ELR (cell line): ENCODE data around the gene NOC2L.
"Not testable (repeated sequence)": the region's sequence is repeated elsewhere in the genome, so short reads cannot be mapped to it uniquely, and the experiment has no call there.

Experiments used
- DNase-seq: peaks from one replicate; pipeline ENCODE4 v3.0.0-alpha.2; 2015; ENCODE audit warnings: low read depth

NOC2L gene

DNA sequence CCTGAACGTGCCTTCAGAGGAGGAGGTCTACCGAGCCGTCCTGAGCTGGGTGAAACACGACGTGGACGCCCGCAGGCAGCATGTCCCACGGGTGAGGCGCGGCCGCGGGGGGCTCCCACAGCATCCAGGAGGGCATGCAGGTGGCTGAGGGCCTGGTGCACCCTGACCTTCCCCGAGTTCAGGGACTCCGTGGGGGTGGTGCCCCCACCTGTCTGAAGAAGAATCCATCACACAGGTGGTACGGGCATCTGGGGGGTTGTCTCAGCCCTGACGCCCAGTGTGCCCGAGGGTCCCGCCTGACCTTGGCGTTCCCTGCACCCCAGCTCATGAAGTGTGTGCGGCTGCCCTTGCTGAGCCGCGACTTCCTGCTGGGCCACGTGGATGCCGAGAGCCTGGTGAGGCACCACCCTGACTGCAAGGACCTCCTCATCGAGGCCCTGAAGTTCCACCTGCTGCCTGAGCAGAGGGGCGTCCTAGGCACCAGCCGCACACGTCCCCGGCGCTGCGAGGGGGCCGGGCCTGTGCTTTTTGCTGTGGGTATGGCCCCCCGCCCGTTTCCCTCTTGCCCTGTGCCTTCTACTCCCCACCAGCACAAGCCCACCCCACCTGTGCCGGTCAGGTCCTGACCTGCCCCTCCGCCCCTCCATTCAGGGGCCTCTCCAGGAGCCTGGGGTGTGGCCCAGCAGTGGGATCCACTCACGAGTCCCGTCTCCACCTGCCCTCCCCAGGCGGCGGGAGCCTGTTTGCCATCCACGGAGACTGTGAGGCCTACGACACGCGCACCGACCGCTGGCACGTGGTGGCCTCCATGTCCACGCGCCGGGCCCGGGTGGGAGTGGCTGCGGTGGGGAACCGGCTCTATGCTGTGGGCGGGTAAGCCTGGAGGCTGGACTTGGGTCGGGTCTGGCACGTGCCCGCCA, 3.6 kb upstream of the NOC2L start:
- DNase-seq: no peak

- no peak for DNase-seq
Observed at GRCh38 chr1:961132-961669, 2.1 kb upstream of the NOC2L start.

DNA sequence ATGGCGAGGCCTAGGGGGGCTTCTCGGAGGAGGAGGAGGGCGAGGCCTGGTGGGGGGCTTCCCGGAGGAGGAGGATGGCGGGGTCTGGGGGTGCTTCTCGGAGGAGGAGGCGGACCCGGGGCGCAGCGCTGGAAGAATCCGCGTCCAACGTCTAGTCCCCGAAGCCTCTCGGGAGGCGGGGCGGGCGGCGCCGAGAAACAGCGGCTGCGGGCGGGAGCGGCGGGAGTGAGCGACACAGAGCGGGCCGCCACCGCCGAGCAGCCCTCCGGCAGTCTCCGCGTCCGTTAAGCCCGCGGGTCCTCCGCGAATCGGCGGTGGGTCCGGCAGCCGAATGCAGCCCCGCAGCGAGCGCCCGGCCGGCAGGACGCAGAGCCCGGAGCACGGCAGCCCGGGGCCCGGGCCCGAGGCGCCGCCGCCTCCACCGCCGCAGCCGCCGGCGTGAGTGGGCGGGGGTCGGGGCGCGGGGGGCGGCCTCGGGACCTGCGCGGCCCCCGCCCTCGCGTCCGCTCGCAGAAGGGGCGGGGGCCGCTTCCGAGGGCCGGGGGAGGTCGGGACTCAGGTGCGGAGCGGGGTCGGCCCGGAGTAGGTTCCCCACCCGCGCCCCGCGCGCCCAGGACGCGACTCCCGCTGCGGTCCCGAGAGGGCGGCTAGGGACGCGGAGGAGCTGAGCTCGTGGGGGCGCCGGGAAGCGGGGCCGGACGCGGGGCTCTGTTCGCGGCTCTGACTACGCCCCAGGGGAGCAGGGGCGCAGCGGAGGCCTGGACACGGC, 1.5 kb upstream of the NOC2L start, which contains the start of gene KLHL17:
KLHL17 (plus strand) TSS at position 222 of the 769 bp plus-strand sequence; CDS start at position 332, 110 bp downstream.
- DNase-seq: peak; percentile 79

DNA sequence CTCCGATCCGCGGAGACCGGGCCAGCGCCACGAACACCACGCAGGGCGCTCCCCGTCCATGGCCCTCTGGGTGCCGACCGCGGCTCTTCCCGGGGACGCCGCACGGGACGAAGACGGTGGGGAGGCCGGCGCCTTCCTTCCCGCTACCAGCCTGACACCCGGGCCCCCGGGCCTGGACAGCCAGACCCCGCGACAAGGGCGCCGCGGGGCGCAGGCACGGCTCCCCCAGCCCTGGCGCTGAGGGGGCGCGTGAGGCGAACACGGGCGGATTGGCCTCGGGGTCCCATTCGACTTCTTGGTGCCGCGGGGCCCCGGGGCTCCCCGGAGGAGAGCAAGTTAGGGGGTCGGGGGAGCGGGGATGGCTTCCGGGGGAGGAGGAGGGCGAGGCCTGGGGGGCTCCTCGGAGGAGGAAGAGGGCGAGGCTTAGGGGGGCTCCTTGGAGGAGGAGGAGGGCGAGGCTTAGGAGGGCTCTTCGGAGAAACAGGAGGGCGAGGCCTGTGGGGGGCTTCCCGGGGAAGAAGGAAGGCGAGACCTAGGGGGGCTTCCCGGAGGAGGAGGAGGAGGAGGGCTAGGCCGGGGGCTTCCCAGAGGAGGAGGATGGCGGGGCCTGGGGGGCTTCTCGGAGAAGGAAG, 791 bp upstream of the NOC2L start:
- DNase-seq: no peak

- no peak for DNase-seq
Observed at GRCh38 chr1:956636-957035, 2.4 kb downstream of the NOC2L start.

GRCh38 chr1:955474-955873, 3.6 kb downstream of the NOC2L start:
- DNase-seq: no peak

GRCh38 chr1:954927-955326, 4.1 kb downstream of the NOC2L start:
- DNase-seq: no peak

- no peak for DNase-seq
Observed at GRCh38 chr1:953524-954320, 5.3 kb downstream of the NOC2L start.

GRCh38 chr1:952603-953002, 6.5 kb downstream of the NOC2L start:
- DNase-seq: no peak

- DNase-seq: no peak
Observed at GRCh38 chr1:952201-952600, 6.9 kb downstream of the NOC2L start.

GRCh38 chr1:951364-951763, 7.7 kb downstream of the NOC2L start:
- peak; percentile 46 for DNase-seq

DNA sequence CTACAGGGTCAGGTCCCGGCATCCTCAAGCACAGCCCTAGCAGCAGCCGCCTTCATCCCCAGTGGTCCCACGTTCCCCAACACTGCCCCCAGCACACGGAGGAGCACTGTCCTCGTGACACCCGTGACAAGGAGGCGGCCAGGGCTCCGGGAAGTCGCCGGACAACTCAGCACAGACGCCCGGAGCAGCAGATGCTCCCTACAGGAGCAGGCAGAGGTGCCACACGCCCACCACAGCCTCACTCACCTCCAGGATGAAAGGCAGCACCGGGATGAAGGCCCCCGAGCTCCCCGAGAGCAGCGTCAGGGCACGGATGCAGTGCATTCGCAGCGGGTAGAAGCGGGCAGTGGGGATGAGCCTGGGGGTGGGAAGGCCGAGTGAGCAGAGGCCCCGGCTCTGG, 8.2 kb downstream of the NOC2L start:
- no peak for DNase-seq

GRCh38 chr1:950268-950667, 8.8 kb downstream of the NOC2L start:
- no peak for DNase-seq

- no peak for DNase-seq
Observed at GRCh38 chr1:947958-948357, 11.1 kb downstream of the NOC2L start.

- DNase-seq: not testable (repeated sequence)
Observed at GRCh38 chr1:946811-947210, 12.2 kb downstream of the NOC2L start.

- no peak for DNase-seq
Observed at GRCh38 chr1:945688-946556, 13.1 kb downstream of the NOC2L start.

DNA sequence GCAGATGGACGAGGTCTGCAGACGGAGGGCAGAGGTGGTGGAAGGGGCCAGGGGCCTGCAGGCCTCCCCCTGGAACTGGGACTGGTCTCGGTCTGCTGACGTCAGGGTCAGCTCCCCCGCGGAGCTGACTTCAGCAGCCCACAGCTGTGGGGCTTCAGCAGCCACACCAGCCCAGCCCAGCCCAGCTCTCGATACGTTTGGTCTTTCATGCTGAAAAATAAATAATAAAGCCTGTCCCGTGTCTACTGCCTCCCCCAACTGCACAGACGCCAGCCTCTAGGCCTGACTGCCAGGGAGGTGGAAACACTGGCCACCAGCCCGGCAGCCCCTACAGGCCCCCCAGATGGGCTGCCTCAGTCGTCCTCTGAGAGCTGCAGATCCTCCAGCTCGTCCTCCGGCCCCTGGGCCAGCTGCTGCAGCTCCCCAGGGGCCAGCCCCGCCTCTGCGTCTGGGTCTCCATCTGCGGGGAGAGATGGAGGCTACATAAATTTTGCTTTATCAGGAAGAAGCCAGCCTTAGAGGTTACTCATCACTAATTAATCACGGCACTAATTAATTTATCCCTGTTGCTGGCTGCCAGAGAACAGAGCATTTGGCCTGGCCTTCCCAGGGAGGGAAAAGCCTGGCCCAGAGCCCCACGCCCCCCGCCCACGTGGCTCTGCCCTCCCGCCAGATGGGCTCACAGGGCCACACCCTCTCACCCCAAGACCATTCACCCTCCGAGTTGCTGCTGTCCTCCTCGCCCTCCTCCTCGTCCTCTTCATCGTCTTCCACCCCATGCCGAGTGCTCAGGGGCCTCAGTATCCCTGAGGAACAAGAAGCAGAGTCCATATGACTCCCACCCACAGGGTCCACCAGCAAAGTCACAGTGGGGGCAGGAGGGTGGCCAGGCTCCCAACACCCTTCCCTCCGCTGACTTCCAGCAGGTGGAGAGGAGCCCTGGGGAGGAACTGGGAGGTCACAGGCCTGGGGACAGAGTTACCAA, 14.4 kb downstream of the NOC2L start:
- DNase-seq: no peak

GRCh38 chr1:943545-944340, 15.3 kb downstream of the NOC2L start:
- no peak for DNase-seq
